Heart right ventricle (tissue), 16 donors: ENCODE data around the gene UHRF1. TPM values are rescaled to one million over a fixed set of nuclear protein-coding genes. Genes with fewer than 3 reads are reported as not detected.

Source experiments
- ATAC-seq, 8 donors: fragments of 200-7000 bp; cut with Tn5 transposase; one replicate each; pipeline ENCODE4 v1.9.1; 2020; ENCODE audit warnings: mild to moderate bottlenecking in 8 of 8, moderate library complexity in 8 of 8, moderate number of reproducible peaks in 1 of 8
- DNase-seq, 2 donors: peaks; one replicate each; pipeline ENCODE4 v3.0.0-alpha.2; 2020
- H3K27ac ChIP-seq, 10 donors: fragments of 200-600 bp; sonication (generic) in 2 of 10; one replicate each; pipeline versions ENCODE4 v1.5.0 to v1.8.0; 2020 to 2022; ENCODE audit warnings: mild to moderate bottlenecking in 3 of 10
- H3K27me3 ChIP-seq, 7 donors: fragments of 200-600 bp; one replicate each; pipeline ENCODE4 v1.8.0; 2021 to 2022; ENCODE audit warnings: mild to moderate bottlenecking in 2 of 7
- H3K36me3 ChIP-seq, 9 donors: fragments of 200-600 bp; sonication (generic) in 1 of 9; one replicate each; pipeline versions ENCODE4 v1.5.0 to v1.8.0; 2020 to 2022; ENCODE audit warnings: mild to moderate bottlenecking in 2 of 9
- H3K4me1 ChIP-seq, 9 donors: fragments of 200-600 bp; sonication (generic) in 1 of 9; one replicate each; pipeline versions ENCODE4 v1.5.0 to v1.8.0; 2020 to 2022; ENCODE audit warnings: mild to moderate bottlenecking in 4 of 9
- H3K4me3 ChIP-seq, 10 donors: fragments of 200-600 bp; sonication (generic) in 2 of 10; one replicate each; pipeline versions ENCODE4 v1.5.0 to v1.8.0; 2020 to 2022; ENCODE audit warnings: mild to moderate bottlenecking in 7 of 10, moderate library complexity in 2 of 10
- H3K9me3 ChIP-seq, 11 donors: fragments of 200-600 bp in 10 of 11; sonication (generic) in 2 of 11; one replicate each; pipeline versions ENCODE4 v1.5.0 to v1.8.0; 2013 to 2022; ENCODE audit warnings: mild to moderate bottlenecking in 2 of 11, control low read depth in 1 of 11, moderate library complexity in 1 of 11
- CTCF ChIP-seq, 9 donors: fragments of 200-600 bp; sonication (generic) in 2 of 9; IDR thresholded peaks; one replicate each; pipeline versions ENCODE4 v1.5.0 to v1.8.0; 2021 to 2022; ENCODE audit warnings: antibody characterized with exemption in 9 of 9, mild to moderate bottlenecking in 5 of 9, moderate library complexity in 1 of 9
- WGBS, 2 donors: extraction: QIAGEN DNeasy Blood & Tissue Kit; methylation state at CpG; one replicate each; pipeline ENCODE4 v1.1.7; 2013; ENCODE audit warnings: inconsistent platforms in 1 of 2; 5-methylcytosine and 5-hydroxymethylcytosine counted together
- intact Hi-C, 10 donors: fragments of 100-400 bp; cut with DNase I; formaldehyde crosslinking; loops; one replicate each; pipeline versions ENCODE4 v1.11.1 to v1.14.2; 2022
- polyA plus RNA-seq, 2 donors: library from polyadenylated mRNA; stranded (reverse); fragments of 200-250 nt; gene quantifications; one replicate each; pipeline ENCODE4 v1.2.3, GENCODE V29; 2013
- total RNA-seq, 10 donors: library from RNA; stranded (reverse); fragmentation: NEBNext Ultra II Directional in 3 of 10; extraction: Animal tissue kit (Norgen Biotek cat#: 25700) in 3 of 10; gene quantifications; one replicate each; pipeline versions ENCODE4 v1.2.1 to v1.2.4, GENCODE V29; 2021 to 2023
- donor health status: Arrhythmogenic right ventricular cardiomyopathy.
- donor health status: ischemic (EF 13 %, LVEDD 7.1; RV severe dilation, severe dysfunction).
- donor health status: healthy with polysubstance abuse.
- donor health status: DM: no; HTN: yes; CAD: no.
- donor health status: DM: no; HTN: no; CAD: no.
- donor health status: ischemic (EF 25% LVEDD 6.9; RV normal size, moderate dysfunction).
- donor health status: ischemic (EF 25% LVEDD 5.7; RV mildly dilated, moderate dysfunction).
- donor health status: healthy.
- donor health status: DM: yes; HTN: yes; CAD: no.
- donor health status: Ischemic cardiomyopathy.
- donor health status: ischemic (EF 35%, LVEDD 5.7; RV mildly dilated, moderate dysfunction).
- donor health status: nonischemic (EF 11% LVEDD 7.7; RV severe dilation, severe dysfunction).
- donor health status: DM: yes; HTN: yes; CAD: no.
- donor health status: PGD.
- donor health status: ischemic (EF 29% LVEDD 5.4; RV normal size, mild dysfunction).
- donor health status: nonischemic (EF 23%, LVEDD 6.1; RV moderate dilation, normal function).

UHRF1 gene
- total and polyA plus RNA-seq, 12 donors, result 0.35 to 6.2 (median 0.75) TPM

- Histone ChIP-seq H3K9me3 (no peaks in the 10 kb centered on the region), H3K27ac (peak overlapping the region in 1 of 10 donors; percentile 73), H3K4me1 (peaks cover 4 to 76% (median 25%) of the 10 kb centered on the region in 9 donors), H3K36me3 (peaks cover 0 to 7% (median 0%) of the 10 kb centered on the region in 9 donors), H3K4me3 (peak overlapping the region in 6 of 10 donors; percentile 13 to 93 (median 70)), H3K27me3 (peaks cover 0 to 11% (median 4%) of the 10 kb centered on the region in 7 donors)
- TF ChIP-seq CTCF (IDR thresholded peaks at IDR 0.05), result peak; percentile 14 to 72 (median 56)
- ATAC-seq, result peak in 7 of 8 donors; percentile 27 to 61 (median 53)
- WGBS, 2 donors, result 36 to 41% methylated on average over 29 of the region's 29 CpGs
- DNase-seq, result peak; percentile 26 to 40
- intact Hi-C loops, result loop anchor here (1.0 to 5.0 kb wide), 13 partner anchors 39 to 185 kb away; no protein-coding TSS in a partner anchor
These were observed 2.7 kb downstream of the UHRF1 start for GRCh38 chr19:4911786-4912672.

GRCh38 chr19:4913996-4914735 lies 4.9 kb downstream of the UHRF1 start:
- intact Hi-C loops, result loop anchor here in 7 of 10 donors (5.0 kb wide), 6 partner anchors 42 to 187 kb away; no protein-coding TSS in a partner anchor
- Histone ChIP-seq H3K9me3 (no peaks in the 10 kb centered on the region), H3K4me3 (peak overlapping the region in 1 of 10 donors; percentile 64), H3K4me1 (peaks cover 3 to 72% (median 23%) of the 10 kb centered on the region in 9 donors), H3K36me3 (peaks cover 0 to 7% (median 0%) of the 10 kb centered on the region in 9 donors), H3K27ac (peak overlapping the region in 1 of 10 donors; percentile 93), H3K27me3 (peaks cover 0 to 4% (median 0%) of the 10 kb centered on the region in 7 donors)
- TF ChIP-seq CTCF (IDR thresholded peaks at IDR 0.05), result no peak
- ATAC-seq (no peak), DNase-seq (no peak)
- WGBS, 2 donors, result 85 to 90% methylated on average over 24 of the region's 24 CpGs

GRCh38 chr19:4914736-4915501 lies 5.6 kb downstream of the UHRF1 start:
- intact Hi-C loops, result loop anchor here in 7 of 10 donors (5.0 kb wide), 6 partner anchors 43 to 188 kb away; no protein-coding TSS in a partner anchor
- ATAC-seq (peak in 1 of 8 donors; percentile 29), DNase-seq (no peak)
- H3K36me3 ChIP-seq, result peaks cover 0 to 7% (median 0%) of the 10 kb centered on the region in 9 donors
- H3K4me1 ChIP-seq, result peaks cover 0 to 67% (median 19%) of the 10 kb centered on the region in 9 donors
- no peaks in the 10 kb centered on the region for H3K9me3 ChIP-seq
- WGBS, 2 donors, result 82 to 84% methylated on average over 23 of the region's 23 CpGs
- TF ChIP-seq CTCF (IDR thresholded peaks at IDR 0.05), result no peak
- peak overlapping the region in 4 of 10 donors; percentile 17 to 64 (median 28) for H3K4me3 ChIP-seq
- peak overlapping the region in 1 of 10 donors; percentile 93 for H3K27ac ChIP-seq
- H3K27me3 ChIP-seq, result no peaks in the 10 kb centered on the region
